ENCODE results near the gene TLL2. TPM values are rescaled to one million over a fixed set of nuclear protein-coding genes. Genes with fewer than 3 reads are reported as not detected.

TLL2 gene
- under 1 TPM in 2 of 6 donors, not detected in 4; 0.06 to 0.20 TPM for total RNA-seq

- no peak within 1 kb of the TSS for H3K27ac ChIP-seq
- ATAC-seq (ENCODE audit: low FRiP score in 2 of 2) (peak; percentile 80 to 95), DNase-seq (peak; percentile 76 to 95)
- 5 to 6% methylated on average over 30 to 55 of the region's 68 CpGs for WGBS, 2 donors
- H3K27me3 ChIP-seq = peaks cover 0 to 21% (median 10%) of the 10 kb centered on the region in 4 donors
- peaks cover 0 to 3% (median 0%) of the 10 kb centered on the region in 4 donors for H3K36me3 ChIP-seq
- H3K9me3 ChIP-seq = no peaks in the 10 kb centered on the region
- peak in 1 of 2 donors; percentile 31 for TF ChIP-seq POLR2AphosphoS5 (IDR thresholded peaks at IDR 0.05)
- TF ChIP-seq EP300 (IDR thresholded peaks at IDR 0.05) = no peak
- TF ChIP-seq POLR2A (IDR thresholded peaks at IDR 0.05) = no peak
- TF ChIP-seq, protein P1, sequence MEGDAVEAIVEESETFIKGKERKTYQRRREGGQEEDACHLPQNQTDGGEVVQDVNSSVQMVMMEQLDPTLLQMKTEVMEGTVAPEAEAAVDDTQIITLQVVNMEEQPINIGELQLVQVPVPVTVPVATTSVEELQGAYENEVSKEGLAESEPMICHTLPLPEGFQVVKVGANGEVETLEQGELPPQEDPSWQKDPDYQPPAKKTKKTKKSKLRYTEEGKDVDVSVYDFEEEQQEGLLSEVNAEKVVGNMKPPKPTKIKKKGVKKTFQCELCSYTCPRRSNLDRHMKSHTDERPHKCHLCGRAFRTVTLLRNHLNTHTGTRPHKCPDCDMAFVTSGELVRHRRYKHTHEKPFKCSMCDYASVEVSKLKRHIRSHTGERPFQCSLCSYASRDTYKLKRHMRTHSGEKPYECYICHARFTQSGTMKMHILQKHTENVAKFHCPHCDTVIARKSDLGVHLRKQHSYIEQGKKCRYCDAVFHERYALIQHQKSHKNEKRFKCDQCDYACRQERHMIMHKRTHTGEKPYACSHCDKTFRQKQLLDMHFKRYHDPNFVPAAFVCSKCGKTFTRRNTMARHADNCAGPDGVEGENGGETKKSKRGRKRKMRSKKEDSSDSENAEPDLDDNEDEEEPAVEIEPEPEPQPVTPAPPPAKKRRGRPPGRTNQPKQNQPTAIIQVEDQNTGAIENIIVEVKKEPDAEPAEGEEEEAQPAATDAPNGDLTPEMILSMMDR (IDR thresholded peaks at IDR 0.05) = peak; percentile 14 to 87 (median 68)
- H3K4me3 ChIP-seq = peak within 1 kb of the TSS; percentile 23 to 51 (median 46)
- H3K4me1 ChIP-seq = peaks cover 23 to 26% (median 24%) of the 10 kb centered on the region in 4 donors
These were observed at the start of gene TLL2 for GRCh38 chr10:96513698-96514561. Gene TLL2 (minus strand): TSS chr10:96513926. CDS start chr10:96513685, 241 bp downstream.

GRCh38 chr10:96560966-96561887 is 47.5 kb upstream of the TLL2 start:
- 97 to 98% methylated on average over 3 of the region's 3 CpGs for WGBS, 2 donors
- Histone ChIP-seq H3K27ac (no peak overlapping the region), H3K27me3 (no peaks in the 10 kb centered on the region), H3K9me3 (no peaks in the 10 kb centered on the region), H3K4me1 (peaks cover 0 to 6% (median 2%) of the 10 kb centered on the region in 4 donors), H3K4me3 (no peak overlapping the region), H3K36me3 (peaks cover 10 to 62% (median 17%) of the 10 kb centered on the region in 4 donors)
- DNase-seq (no peak), ATAC-seq (ENCODE audit: low FRiP score in 2 of 2) (no peak)
- TF ChIP-seq POLR2A (IDR thresholded peaks at IDR 0.05) = no peak
- no peak for TF ChIP-seq EP300 (IDR thresholded peaks at IDR 0.05)
- TF ChIP-seq POLR2AphosphoS5 (IDR thresholded peaks at IDR 0.05) = no peak
- TF ChIP-seq, protein P1 (IDR thresholded peaks at IDR 0.05) = no peak

DNA sequence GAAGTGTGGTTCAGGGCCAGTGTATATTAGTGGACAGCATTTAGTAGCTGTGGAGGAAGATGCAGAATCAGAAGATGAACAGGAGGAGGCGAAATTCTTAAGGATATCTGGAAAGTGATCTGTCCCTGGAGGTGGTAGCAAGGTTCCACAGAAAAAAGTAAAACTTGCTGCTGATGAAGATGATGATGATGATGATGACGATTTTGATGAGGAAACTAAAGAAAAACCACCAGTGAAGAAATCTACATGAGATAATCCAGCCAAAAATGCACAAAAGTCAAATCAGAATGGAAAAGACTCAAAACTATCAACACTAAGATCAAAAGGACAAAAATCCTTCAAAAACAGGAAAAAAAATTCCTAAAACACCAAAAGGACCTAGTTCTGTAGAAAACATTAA is 46.8 kb upstream of the TLL2 start:
- no peak for ATAC-seq (ENCODE audit: low FRiP score in 2 of 2)
- Histone ChIP-seq H3K27me3 (no peaks in the 10 kb centered on the region), H3K4me3 (no peak overlapping the region), H3K36me3 (peaks cover 10 to 63% (median 17%) of the 10 kb centered on the region in 4 donors), H3K9me3 (no peaks in the 10 kb centered on the region), H3K4me1 (no peaks in the 10 kb centered on the region), H3K27ac (no peak overlapping the region)
- WGBS, 2 donors = 88 to 93% methylated on average over 2 of the region's 2 CpGs
- TF ChIP-seq, protein P1 (IDR thresholded peaks at IDR 0.05) = no peak
- TF ChIP-seq POLR2AphosphoS5 (IDR thresholded peaks at IDR 0.05) = no peak
- TF ChIP-seq POLR2A (IDR thresholded peaks at IDR 0.05) = no peak
- no peak for TF ChIP-seq EP300 (IDR thresholded peaks at IDR 0.05)
- no peak for DNase-seq

GRCh38 chr10:96556003-96556402 is 42.3 kb upstream of the TLL2 start:
- TF ChIP-seq POLR2A (IDR thresholded peaks at IDR 0.05) (no peak), POLR2AphosphoS5 (IDR thresholded peaks at IDR 0.05) (no peak), EP300 (IDR thresholded peaks at IDR 0.05) (no peak)
- TF ChIP-seq, protein P1 (IDR thresholded peaks at IDR 0.05) = no peak
- Histone ChIP-seq H3K27me3 (no peaks in the 10 kb centered on the region), H3K4me1 (no peaks in the 10 kb centered on the region), H3K27ac (no peak overlapping the region), H3K9me3 (no peaks in the 10 kb centered on the region), H3K36me3 (peaks cover 10 to 80% (median 23%) of the 10 kb centered on the region in 4 donors), H3K4me3 (no peak overlapping the region)
- no peak for DNase-seq
- no peak for ATAC-seq (ENCODE audit: low FRiP score in 2 of 2)
- 94 to 100% methylated on average over 1 of the region's 1 CpG for WGBS, 2 donors

All from upper lobe of left lung (tissue), 6 donors.